ENCODE results near the gene PLEKHO2.

Gene PLEKHO2

DNA sequence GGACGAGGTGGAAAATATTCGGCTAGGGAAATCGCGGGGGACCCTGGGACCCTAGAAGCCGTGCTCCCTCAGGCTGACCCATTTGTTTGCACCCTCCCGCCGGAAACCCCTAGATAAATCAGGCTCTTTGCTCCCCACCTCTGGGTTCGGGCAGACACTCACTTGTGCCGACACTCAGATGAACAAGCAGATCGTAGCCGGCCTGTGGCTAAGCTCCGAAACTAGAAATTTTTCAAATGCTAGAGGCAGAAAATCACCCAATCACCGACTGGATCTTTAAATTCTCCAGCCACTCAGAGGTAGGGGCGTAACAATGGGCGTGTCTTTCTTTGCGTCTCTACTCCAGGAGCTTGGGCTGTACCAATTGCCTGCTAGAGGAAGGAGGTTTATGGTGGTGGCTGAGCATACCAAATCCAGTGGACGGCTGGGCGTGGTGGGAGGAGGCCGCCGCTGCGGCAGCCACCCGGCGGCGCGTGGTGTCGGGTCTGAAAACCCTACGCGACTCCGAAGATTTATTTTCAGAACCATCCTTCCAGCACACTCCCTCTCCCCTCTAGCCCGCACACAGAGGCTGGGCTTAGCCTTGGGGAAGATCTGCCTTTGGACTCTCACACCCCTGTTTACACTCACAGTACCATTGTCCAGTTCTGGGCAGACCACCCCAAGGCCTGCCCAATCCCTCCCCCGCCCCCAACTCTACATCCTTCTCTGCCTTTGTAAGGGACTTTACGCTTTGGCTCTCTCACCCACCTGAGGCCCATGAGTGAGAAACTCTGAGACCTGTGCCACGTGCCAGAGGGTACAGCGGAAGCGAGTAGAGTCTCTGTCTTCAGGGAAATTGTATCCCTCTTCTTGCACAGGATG, 16.1 kb upstream of the PLEKHO2 start, which contains the start of gene PIF1:
Gene PIF1, minus strand, starts transcription at position 217 of the 864 bp plus-strand sequence. CDS start 1,312 bp downstream, outside the sequence.
- peak; percentile 93 for DNase-seq (ENCODE audit: low spot score)

DNA sequence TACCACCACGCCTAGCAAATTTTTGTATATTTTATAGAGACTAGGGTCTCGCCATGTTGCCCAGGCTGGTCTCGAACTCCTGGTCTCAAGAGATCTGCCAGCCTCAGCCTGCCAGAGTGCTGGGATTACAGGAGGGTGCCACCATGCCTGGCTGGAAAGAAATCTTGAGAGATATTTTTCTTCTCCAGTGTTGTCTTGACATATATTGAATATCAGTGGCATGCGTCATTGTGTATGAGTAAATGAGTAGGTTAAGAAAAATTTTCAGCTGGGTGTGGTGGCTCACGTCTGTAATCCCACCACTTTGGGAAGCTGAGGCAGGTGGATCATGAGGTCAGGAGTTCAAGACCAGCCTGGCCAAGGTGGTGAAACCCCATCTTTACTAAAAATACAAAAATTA, 12.7 kb upstream of the PLEKHO2 start:
- no peak for DNase-seq (ENCODE audit: low spot score)

- DNase-seq (ENCODE audit: low spot score): no peak
These were observed 8.0 kb upstream of the PLEKHO2 start for GRCh38 chr15:64833690-64834089.

DNA sequence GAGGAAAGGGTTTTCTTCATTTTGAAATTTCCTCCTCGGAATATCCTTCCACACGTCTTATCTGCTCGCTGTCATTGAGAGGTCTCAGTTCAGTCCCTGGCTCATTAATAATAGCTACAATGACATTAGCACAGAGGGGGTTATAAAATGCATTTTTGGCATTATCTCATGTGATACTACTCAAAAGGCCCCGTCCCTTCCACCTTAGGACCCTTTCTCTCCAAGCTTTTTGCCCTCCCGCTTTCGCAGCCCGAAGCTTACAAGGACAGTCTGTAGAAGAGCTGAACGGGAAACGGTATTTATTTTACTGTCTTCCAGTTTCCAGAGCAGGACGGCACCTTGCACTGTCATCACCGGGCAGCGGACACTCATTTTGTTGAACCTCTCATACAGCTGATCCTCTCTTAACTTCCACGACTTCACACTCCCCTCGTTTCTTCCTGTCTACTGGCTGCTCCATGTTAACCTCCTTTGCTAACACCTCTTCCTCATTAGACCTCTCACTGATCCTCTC, 5.6 kb upstream of the PLEKHO2 start:
- no peak for DNase-seq (ENCODE audit: low spot score)

DNA sequence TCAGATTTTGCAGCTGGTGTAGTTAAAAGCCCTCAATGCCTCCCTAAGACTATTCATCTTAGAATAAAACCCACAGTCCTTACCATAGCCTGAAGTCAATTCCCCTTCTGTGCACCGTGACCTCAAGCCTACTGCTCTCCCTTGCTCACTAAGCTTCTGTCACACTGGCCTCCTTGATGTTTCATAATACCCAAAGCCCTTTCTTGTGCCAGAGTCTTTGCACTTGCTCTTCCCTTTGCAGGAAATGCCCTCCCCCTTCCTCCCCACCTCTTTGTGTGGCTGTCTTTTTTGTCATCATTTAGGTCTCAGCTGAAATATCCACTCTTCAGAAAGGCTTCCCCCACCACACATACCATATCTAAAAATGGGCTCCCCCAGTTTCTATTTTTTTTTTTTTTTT, 4.2 kb upstream of the PLEKHO2 start:
- DNase-seq (ENCODE audit: low spot score): peak; percentile 80

DNA sequence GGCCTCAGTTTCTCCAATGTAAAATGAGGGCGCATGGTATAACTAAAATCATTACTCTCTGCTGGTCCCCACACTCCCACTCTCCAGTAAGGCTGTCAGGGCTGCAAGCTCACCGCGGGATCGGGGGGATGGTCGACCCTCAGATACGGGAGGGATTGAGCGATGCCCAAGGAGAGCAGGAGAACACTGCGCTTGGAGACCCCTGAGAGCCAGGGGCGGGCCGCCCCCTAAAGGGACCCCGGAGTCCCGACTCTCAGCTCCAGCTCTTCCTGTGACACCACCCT, 713 bp upstream of the PLEKHO2 start:
- DNase-seq (ENCODE audit: low spot score): no peak

DNA sequence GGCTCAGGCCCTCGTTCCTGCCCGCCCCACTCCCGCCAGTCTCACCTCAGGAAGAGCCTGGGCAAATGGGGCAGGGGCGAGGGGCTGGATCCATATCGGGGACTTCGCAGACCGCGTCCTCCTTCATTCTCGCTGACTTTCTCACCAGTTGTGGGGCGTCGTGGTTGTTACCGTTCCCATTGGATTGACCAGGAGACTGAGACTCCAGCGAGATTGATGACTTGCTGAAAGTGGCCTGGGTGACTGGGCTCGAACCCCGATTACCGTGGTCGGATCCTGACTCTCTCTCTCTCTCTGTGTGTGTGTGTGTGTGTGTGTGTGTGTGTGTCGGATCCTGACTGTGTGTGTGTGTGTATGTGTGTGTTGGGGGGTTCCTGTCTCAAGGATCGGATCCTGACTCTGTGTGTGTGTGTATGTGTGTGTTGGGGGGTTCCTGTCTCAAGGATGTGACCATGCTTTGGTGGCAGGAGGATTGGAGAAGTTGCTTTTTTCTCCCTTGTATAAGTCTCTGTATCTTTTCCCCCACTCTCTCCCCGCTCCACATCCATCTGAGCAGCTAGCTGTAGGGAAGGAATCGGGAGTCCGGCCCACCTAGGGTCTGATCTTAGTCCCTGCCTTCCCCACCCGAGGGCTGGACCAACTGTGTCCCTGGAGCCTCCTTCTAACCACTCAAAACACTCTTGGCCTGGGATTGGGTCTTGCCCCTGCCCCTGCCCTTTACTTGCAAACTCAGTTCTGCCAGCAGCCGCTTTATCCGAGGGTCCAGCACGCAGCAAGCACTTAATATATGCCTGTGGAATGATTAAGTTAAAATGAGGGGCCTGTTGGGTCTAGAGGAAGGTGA, 603 bp downstream of the PLEKHO2 start:
- no peak for DNase-seq (ENCODE audit: low spot score)

DNA sequence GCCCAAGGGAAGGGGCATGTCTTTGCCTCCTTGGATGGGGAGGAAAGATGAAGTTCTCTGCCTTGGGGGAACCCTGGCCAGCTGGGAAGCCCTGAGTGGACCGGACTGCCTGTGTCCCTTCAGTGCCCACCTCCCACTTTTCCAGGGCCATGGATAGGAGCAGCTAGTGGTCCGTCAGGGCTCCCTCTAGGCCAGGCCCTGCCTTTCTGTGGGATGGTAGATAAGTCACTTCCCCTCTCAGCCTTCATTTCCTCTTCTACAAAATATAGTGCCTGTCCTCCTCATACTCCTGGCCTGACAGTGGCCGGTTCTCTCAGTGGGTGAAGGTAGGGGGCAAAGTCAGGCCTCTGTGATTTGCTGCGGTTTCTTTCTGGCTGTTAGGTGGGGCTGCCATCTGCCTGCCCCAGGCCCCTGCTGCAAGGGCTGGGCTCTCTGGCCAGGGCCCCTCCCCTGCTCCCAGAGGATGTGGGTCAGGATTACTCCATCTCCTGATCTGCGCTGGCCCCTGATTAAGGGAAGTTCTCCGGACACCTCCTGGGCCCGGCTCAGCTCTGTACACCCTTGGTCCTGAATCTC, 1.4 kb downstream of the PLEKHO2 start:
- DNase-seq (ENCODE audit: low spot score): no peak

DNA sequence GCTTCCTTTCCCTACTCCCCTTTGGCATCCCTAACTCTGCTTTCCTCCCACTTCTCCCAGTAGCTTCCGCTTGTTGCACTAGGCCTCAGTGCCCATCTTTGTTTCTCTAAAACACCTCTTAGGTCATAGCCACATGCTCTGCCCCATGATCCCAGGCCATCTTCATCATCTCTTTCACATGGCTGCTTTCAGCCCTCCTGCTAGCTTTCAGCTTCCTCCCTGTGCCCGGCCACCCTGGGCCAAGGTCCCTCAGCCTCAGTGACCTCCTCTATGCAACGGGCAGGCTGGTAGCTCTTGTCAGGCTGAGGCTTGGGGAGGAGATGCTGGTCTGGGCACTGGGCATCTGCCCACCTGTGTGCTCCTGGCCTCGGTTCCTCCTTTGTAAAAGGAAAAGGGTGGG, 2.3 kb downstream of the PLEKHO2 start:
- DNase-seq (ENCODE audit: low spot score): no peak

DNA sequence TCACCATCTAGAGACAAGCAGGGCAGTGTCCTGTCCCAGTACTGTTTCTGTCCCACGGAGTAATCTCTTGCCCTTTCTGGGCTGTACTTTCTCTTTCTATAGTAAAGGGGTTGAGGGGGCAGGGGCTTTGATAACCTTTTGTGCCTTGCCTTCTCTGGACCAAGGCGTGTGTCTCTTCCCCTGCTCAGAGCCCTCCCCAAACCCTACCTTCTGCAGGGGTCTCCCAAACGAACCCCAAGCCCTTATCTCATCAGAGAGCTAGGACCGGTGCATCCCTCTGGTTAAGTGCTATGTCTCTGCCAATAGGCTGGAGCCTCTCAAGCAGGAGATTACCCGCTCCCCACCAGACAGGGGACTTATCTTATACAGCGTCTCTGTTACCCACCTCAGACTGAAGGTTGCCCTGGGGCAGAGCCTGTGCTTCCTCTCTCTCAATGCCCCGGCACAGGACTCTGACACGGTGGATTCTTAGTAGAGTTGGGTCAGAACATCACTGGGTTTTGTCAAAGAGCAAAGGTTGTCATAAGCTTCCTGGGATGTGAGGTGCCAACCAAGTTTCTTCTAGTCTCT, 2.9 kb downstream of the PLEKHO2 start:
- no peak for DNase-seq (ENCODE audit: low spot score)

DNA sequence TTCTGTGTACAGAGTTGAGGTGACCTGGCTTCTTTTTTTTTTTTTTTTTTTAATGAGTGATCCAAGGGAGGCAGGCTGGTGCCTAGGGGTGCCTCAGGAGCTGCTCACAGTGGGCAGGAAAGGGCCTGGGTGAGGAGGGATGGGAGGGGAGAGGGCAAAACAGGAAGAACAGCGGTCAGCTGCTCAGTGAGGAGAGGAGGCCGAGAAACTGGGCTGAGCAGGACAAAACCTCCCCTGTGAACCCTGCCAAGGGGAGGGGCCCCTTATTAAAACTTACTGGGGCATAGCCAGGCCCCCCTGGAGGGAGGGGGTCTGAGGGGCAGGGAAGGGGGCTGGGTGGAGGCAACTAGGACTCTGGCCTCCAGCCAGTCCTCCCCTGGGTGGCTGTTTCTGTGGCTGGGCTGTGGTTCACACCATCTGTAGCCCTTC, 3.5 kb downstream of the PLEKHO2 start:
- DNase-seq (ENCODE audit: low spot score): no peak

DNA sequence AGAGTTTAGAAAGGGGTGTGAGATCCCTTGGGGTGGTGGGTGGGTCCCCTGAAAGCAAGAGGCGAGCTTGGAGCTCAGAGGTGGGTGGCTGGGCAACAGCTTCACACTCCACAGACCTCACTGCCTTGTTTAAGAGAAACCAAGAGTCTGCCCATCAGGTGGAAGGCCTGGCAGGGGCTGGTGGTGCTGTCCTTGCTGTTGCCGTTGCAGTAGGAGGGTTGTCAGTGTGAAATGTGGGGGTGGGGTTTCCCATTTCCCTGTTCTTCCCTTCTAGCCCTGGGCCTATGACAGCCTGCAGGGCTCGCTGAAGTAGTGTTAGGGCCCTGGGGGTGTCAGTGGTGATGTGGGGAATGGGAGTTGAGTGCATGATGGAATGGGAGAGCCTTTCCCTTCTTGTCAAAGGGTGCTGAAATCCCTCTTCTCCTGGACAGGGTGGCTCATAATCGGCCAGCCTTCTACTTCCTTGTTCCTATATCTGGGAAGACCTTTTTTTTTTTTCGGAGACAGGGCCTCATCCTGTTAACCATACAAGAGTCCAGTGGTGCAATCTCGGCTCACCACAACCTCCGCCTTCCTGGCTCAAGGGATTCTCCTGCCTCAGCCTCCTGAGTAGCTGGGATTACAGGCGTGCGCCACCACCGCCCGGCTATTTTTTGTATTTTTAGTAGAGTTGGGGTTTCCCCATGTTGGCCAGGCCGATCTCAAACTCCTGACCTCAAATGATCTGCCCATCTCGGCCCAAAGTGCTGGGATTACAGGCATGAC, 4.3 kb downstream of the PLEKHO2 start:
- DNase-seq (ENCODE audit: low spot score): no peak

- DNase-seq (ENCODE audit: low spot score): no peak
These were observed 5.3 kb downstream of the PLEKHO2 start for GRCh38 chr15:64847016-64847415.

- DNase-seq (ENCODE audit: low spot score): no peak
These were observed 5.7 kb downstream of the PLEKHO2 start for GRCh38 chr15:64847448-64847847.

- DNase-seq (ENCODE audit: low spot score): no peak
These were observed 6.4 kb downstream of the PLEKHO2 start for GRCh38 chr15:64847876-64848716.

DNA sequence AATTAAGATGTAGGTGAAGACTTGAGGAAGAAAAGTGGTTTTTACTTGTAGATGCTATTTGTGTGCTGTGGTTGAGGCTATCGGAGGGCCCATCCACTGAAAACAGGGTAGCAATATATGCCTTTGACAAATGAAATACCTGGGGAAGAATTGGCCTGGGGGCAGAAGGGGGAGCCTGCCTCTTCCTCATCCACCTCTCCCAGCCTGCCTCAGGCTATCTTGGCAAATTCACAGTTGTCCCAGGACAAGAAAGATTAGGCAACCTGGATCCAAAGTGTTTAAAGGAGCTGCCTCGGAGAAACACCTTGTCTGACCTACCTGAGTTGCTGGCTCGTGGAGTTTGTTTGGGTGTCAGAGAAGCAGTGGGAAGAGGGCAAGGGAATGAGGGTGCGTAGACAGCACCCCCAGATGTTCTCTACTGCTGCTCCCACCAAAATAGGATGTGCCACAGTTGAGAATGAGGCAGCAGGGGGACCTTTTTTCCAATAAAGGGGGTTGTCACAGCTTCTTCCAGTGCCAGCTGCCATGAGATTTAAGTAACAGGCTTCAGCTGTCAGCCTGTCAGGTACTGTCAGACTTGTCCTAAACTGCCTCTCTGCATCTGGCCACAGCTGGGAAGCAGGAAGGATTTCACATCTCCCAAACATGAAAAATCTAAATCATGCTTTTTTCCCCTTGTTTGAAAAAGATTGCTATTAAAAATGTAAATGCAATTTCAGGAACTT, 9.2 kb downstream of the PLEKHO2 start:
- DNase-seq (ENCODE audit: low spot score): no peak

DNA sequence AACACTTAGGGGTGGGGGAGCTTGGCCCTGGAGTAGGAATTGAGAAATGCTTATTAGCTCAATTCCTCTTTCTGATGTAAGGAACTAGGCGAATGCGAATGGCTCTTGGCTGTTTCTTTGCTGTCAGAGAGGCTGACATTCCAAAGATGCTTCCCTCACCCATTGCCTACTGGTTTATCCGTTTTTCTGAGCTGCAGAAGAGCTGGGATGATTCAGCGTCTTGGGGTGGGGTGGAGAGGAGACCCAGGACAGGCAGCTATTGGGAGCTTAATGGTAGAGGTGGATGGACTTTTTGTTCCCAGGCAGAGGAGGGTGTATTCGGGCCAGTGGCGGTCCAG, 9.8 kb downstream of the PLEKHO2 start:
- no peak for DNase-seq (ENCODE audit: low spot score)

GRCh38 chr15:64854041-64854440, 12.3 kb downstream of the PLEKHO2 start:
- no peak for DNase-seq (ENCODE audit: low spot score)

GRCh38 chr15:64854526-64854925, 12.8 kb downstream of the PLEKHO2 start:
- DNase-seq (ENCODE audit: low spot score): no peak

Data from CD4-positive, alpha-beta T cell treated with Interleukin-6 at 100 ng/mL for 8 hours (primary cell).